B cell (primary cell): ENCODE measurements around the gene FAM184B. TPM values are rescaled to one million over a fixed set of nuclear protein-coding genes. Genes with fewer than 3 reads are reported as not detected.

ENCODE experiments used
- ATAC-seq: fragments of 200-7000 bp; cut with Tn5 transposase; one replicate; pipeline ENCODE4 v1.10.0; 2021; ENCODE audit warnings: low read depth, mild to moderate bottlenecking, moderate number of reproducible peaks, moderate library complexity
- CTCF ChIA-PET: fragments of 350-600 bp; sonication (Branson Sonifier 250); formaldehyde crosslinking; loops from one replicate; lab custom pipeline; 2021; ENCODE audit warnings: antibody characterized with exemption, inconsistent platforms; lab: Charles Lee
- POLR2A ChIA-PET: fragments of 350-600 bp; sonication (Branson Sonifier 250); formaldehyde crosslinking; loops from one replicate; lab custom pipeline; 2021; ENCODE audit warnings: antibody characterized with exemption; lab: Charles Lee
- DNase-seq: peaks from one replicate; pipeline ENCODE4 v3.0.0; 2013
- H2AFZ ChIP-seq: 2 replicates; pipeline ENCODE4 v1.6.1; 2012; ENCODE audit warnings: mild to moderate bottlenecking, low read depth, low read length; ENCODE audit not compliant: insufficient read depth, poor library complexity, severe bottlenecking
- H3K27ac ChIP-seq, 2 donors: 1 replicate in 1 of 2; 2 replicates in 1 of 2; pipeline ENCODE4 v1.5.1; 2012 to 2013; ENCODE audit warnings: low read length in 2 of 2, mild to moderate bottlenecking in 2 of 2, moderate library complexity in 1 of 2
- H3K27me3 ChIP-seq, 4 experiments: fragments of 200-600 bp in 1 of 4; sonication (generic) in 1 of 4; replicated peaks in 1 of 4; 1 replicate in 2 of 4; 2 replicates in 2 of 4; pipeline versions ENCODE4 v1.6.1 to v1.7.0; 2013 to 2016; ENCODE audit warnings: low read length in 3 of 4, mild to moderate bottlenecking in 2 of 4, mixed read lengths in 1 of 4, moderate library complexity in 1 of 4; ENCODE audit not compliant: insufficient read depth in 4 of 4, control insufficient read depth in 3 of 4; ENCODE audit errors: control extremely low read depth in 1 of 4
- H3K36me3 ChIP-seq, 2 experiments: replicated peaks in 1 of 2; 1 replicate in 1 of 2; 2 replicates in 1 of 2; pipeline versions ENCODE4 v1.6.1 to v1.7.1; 2013; ENCODE audit warnings: low read length in 1 of 2; ENCODE audit not compliant: insufficient read depth in 2 of 2, control insufficient read depth in 1 of 2; ENCODE audit errors: control extremely low read depth in 1 of 2, extremely low read depth in 1 of 2
- H3K4me1 ChIP-seq, 2 donors: fragments of 200-600 bp in 1 of 2; sonication (generic) in 1 of 2; 1 replicate in 1 of 2; 2 replicates in 1 of 2; pipeline versions ENCODE4 v1.5.1 to v1.6.1; 2013 to 2017; ENCODE audit warnings: low read length in 2 of 2; ENCODE audit not compliant: control insufficient read depth in 2 of 2, insufficient read depth in 2 of 2
- H3K4me2 ChIP-seq: replicated peaks from 2 replicates; pipeline ENCODE3; 2012; ENCODE audit warnings: mild to moderate bottlenecking, low read depth, low read length; ENCODE audit not compliant: poor library complexity, severe bottlenecking
- H3K4me3 ChIP-seq, 5 experiments: fragments of 200-600 bp in 1 of 5; sonication (generic) in 1 of 5; 1 replicate in 3 of 5; 2 replicates in 2 of 5; pipeline versions ENCODE4 v1.5.1 to v1.7.0; 2011 to 2016; ENCODE audit warnings: low read length in 4 of 5, mild to moderate bottlenecking in 4 of 5, low read depth in 2 of 5, control low read depth in 1 of 5, moderate library complexity in 1 of 5; ENCODE audit not compliant: insufficient read depth in 1 of 5; ENCODE audit errors: control extremely low read depth in 1 of 5, extremely low read depth in 1 of 5
- H3K79me2 ChIP-seq: fragments of 200-600 bp; sonication (generic); one replicate; pipeline ENCODE4 v1.6.0; 2016; ENCODE audit warnings: low read length; ENCODE audit not compliant: control insufficient read depth, insufficient read depth
- H3K9ac ChIP-seq: fragments of 200-600 bp; sonication (generic); 2 replicates; pipeline ENCODE4 v1.6.1; 2017; ENCODE audit warnings: mild to moderate bottlenecking, low read length, moderate library complexity
- H3K9me3 ChIP-seq, 3 donors: one replicate each; pipeline versions ENCODE4 v1.6.1 to v1.7.1; 2013; ENCODE audit warnings: low read length in 2 of 3; ENCODE audit not compliant: control insufficient read depth in 2 of 3, insufficient read depth in 1 of 3; ENCODE audit errors: control extremely low read depth in 1 of 3
- H4K20me1 ChIP-seq: 2 replicates; pipeline ENCODE4 v1.6.0; 2012; ENCODE audit warnings: mild to moderate bottlenecking, low read length; ENCODE audit not compliant: insufficient read depth, control insufficient read depth, poor library complexity, severe bottlenecking
- H3K27ac Mint-ChIP-seq: one replicate; pipeline ENCODE4 v1.8.0; 2021; ENCODE audit warnings: mixed read lengths
- H3K27me3 Mint-ChIP-seq: one replicate; pipeline ENCODE4 v1.8.0; 2021; ENCODE audit warnings: mixed read lengths
- H3K4me1 Mint-ChIP-seq: one replicate; pipeline ENCODE4 v1.8.0; 2021; ENCODE audit warnings: mixed read lengths
- H3K4me3 Mint-ChIP-seq: one replicate; pipeline ENCODE4 v1.8.0; 2021; ENCODE audit warnings: mixed read lengths
- H3K9me3 Mint-ChIP-seq: one replicate; pipeline ENCODE4 v1.8.0; 2022; ENCODE audit warnings: mixed read lengths; ENCODE audit not compliant: insufficient read depth
- EZH2 ChIP-seq: IDR thresholded peaks from 2 replicates; pipeline ENCODE4 v1.6.1; 2012; ENCODE audit warnings: borderline replicate concordance, low read depth, mild to moderate bottlenecking, moderate library complexity, low read length; ENCODE audit not compliant: insufficient read depth, poor library complexity, severe bottlenecking
- WGBS: methylation state at CpG from one replicate; pipeline ENCODE4 v1.1.5; 2013; ENCODE audit warnings: missing lambda C conversion rate; ENCODE audit not compliant: insufficient coverage; 5-methylcytosine and 5-hydroxymethylcytosine counted together
- intact Hi-C: fragments of 100-400 bp; cut with micrococcal nuclease; formaldehyde crosslinking; loops from one replicate; pipeline ENCODE4 v1.10.0; 2022
- polyA plus RNA-seq: library from polyadenylated mRNA; depleted of rRNA; stranded (reverse); fragments of >200 nt; gene quantifications from 2 replicates; pipeline ENCODE4 v1.2.3, GENCODE V29; 2012
- total RNA-seq, 2 donors: library from RNA; stranded (reverse); fragments of 120-200 nt in 1 of 2; gene quantifications; 1 replicate in 1 of 2; 2 replicates in 1 of 2; pipeline versions ENCODE4 v1.2.3 to v1.2.4, GENCODE V29; 2013 to 2022
- TF ChIP-seq, protein P1 (sequence below): fragments of 200-600 bp; IDR thresholded peaks from one replicate; pipeline ENCODE4 v1.8.0; 2022; ENCODE audit warnings: antibody characterized with exemption, mild to moderate bottlenecking

Gene FAM184B
- total and polyA plus RNA-seq, 2 donors (not counting 1 experiment from before 2014, with no cell fraction given) = not detected

DNA sequence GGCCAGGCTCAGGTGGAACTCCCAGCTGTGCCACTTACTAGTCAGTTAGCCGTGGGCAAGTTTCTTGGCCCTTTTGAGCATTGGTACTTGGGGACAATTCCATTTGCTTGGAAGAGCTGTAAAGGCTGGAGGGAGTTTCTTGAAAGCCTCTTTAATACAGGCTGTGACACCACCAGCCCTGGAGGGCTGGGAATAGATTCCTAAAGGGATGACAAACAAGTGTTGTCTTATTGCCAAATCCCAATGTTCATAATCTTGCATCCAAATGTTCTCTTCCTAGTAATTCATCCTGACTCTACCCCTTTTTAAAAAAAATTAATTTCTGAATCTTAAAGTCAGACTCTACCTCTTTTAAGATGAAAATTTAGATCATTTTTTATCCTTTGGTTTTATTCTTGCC is 181.6 kb downstream of the FAM184B start:
- no peak overlapping the region for H3K27ac ChIP-seq
- H2AFZ ChIP-seq = no peak overlapping the region
- no peak for ATAC-seq
- H3K9me3 Mint-ChIP-seq = no peaks in the 10 kb centered on the region
- peaks cover 12% of the 10 kb centered on the region for H3K4me1 Mint-ChIP-seq
- DNase-seq = no peak
- ChIA-PET CTCF (no interaction called here), POLR2A (no interaction called here)
- no peak overlapping the region for H3K27ac Mint-ChIP-seq
- H3K4me3 Mint-ChIP-seq = no peak overlapping the region
- intact Hi-C loops = loop anchor here (5.0 kb wide), 1 partner anchor 422 kb away; the partner anchor contains the start of gene LCORL
- no peaks in the 10 kb centered on the region for H3K79me2 ChIP-seq
- no peaks in the 10 kb centered on the region for H3K27me3 ChIP-seq
- TF ChIP-seq, protein P1, sequence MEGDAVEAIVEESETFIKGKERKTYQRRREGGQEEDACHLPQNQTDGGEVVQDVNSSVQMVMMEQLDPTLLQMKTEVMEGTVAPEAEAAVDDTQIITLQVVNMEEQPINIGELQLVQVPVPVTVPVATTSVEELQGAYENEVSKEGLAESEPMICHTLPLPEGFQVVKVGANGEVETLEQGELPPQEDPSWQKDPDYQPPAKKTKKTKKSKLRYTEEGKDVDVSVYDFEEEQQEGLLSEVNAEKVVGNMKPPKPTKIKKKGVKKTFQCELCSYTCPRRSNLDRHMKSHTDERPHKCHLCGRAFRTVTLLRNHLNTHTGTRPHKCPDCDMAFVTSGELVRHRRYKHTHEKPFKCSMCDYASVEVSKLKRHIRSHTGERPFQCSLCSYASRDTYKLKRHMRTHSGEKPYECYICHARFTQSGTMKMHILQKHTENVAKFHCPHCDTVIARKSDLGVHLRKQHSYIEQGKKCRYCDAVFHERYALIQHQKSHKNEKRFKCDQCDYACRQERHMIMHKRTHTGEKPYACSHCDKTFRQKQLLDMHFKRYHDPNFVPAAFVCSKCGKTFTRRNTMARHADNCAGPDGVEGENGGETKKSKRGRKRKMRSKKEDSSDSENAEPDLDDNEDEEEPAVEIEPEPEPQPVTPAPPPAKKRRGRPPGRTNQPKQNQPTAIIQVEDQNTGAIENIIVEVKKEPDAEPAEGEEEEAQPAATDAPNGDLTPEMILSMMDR = no peak
- TF ChIP-seq EZH2 = no peak
- peaks cover 16 to 55% of the 10 kb centered on the region in 2 experiments for H3K36me3 ChIP-seq
- no peak overlapping the region for H3K9ac ChIP-seq
- H3K4me2 ChIP-seq = no peak overlapping the region
- H3K27me3 Mint-ChIP-seq = no peaks in the 10 kb centered on the region
- 100% methylated on average over 1 of the region's 1 CpG for WGBS
- H3K9me3 ChIP-seq = no peaks in the 10 kb centered on the region
- H3K4me3 ChIP-seq = no peak overlapping the region
- peaks cover 12 to 14% of the 10 kb centered on the region in 2 donors for H3K4me1 ChIP-seq
- H4K20me1 ChIP-seq = peaks cover 10% of the 10 kb centered on the region

DNA sequence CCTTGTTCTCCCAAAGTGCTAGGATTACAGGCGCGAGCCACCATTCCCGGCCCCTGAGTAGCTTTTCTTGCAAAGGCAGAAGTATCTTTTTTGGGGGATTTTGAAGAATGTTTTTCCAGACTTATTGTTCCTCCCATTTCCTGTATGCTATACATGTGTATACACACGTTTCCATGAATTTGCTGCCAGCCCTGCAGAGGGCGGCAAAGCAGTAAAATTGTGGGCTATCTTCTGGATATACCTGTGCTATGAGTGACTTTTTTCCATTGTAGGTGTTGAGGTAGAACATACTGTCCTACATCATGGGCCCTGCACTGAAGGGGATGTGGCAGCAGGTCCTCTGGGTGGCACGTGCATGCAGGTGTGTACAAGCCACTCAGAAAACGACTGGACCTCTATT is 183.9 kb downstream of the FAM184B start:
- no peak for TF ChIP-seq EZH2
- TF ChIP-seq, protein P1 = no peak
- Histone ChIP-seq H4K20me1 (peaks cover 16% of the 10 kb centered on the region), H3K4me2 (no peak overlapping the region), H3K36me3 (peaks cover 15 to 55% of the 10 kb centered on the region in 2 experiments), H2AFZ (no peak overlapping the region), H3K9me3 (no peaks in the 10 kb centered on the region), H3K4me1 (peaks cover 16 to 28% of the 10 kb centered on the region in 2 donors), H3K9ac (no peak overlapping the region), H3K27me3 (no peaks in the 10 kb centered on the region), H3K27ac (no peak overlapping the region), H3K79me2 (no peaks in the 10 kb centered on the region), H3K4me3 (no peak overlapping the region)
- CTCF ChIA-PET = no interaction called here
- ATAC-seq (no peak), DNase-seq (no peak)
- intact Hi-C loops = loop anchor here (5.0 kb wide), 1 partner anchor 425 kb away; the partner anchor contains the start of gene LCORL
- Mint-ChIP-seq H3K27ac (no peak overlapping the region), H3K4me1 (peaks cover 30% of the 10 kb centered on the region), H3K27me3 (no peaks in the 10 kb centered on the region), H3K4me3 (no peak overlapping the region), H3K9me3 (no peaks in the 10 kb centered on the region)
- 96% methylated on average over 4 of the region's 7 CpGs for WGBS
- POLR2A ChIA-PET = no interaction called here
